Endothelial cell of umbilical vein (primary cell): ENCODE results near the gene TACC3. TPM values are rescaled to one million over a fixed set of nuclear protein-coding genes. Genes with fewer than 3 reads are reported as not detected.

Experiments used
- BruUV-seq: library from RNA; stranded (reverse); fragments of 400-500 nt; replicated peaks from 2 replicates; lab custom pipeline; 2021; lab: Mats Ljungman, UMichigan
- CTCF ChIA-PET: fragments of 300-600, 350-600 bp; sonication (Branson Sonifier 250); formaldehyde crosslinking; loops from one replicate; lab custom pipeline; 2021; ENCODE audit warnings: antibody characterized with exemption, inconsistent platforms; lab: Charles Lee
- POLR2A ChIA-PET: fragments of 300-600, 350-600 bp; sonication (Branson Sonifier 250); formaldehyde crosslinking; loops from one replicate; lab custom pipeline; 2021; ENCODE audit warnings: antibody characterized with exemption, inconsistent platforms; lab: Charles Lee
- DNase-seq: peaks from one replicate; pipeline ENCODE4 v3.0.0-alpha.2; 2011; ENCODE audit warnings: low read depth, low spot score
- FAIRE-seq: peaks from 2 replicates; lab custom pipeline; 2011; peaks lifted over from hg19 to GRCh38; lab: Jason Lieb, UNC
- H2AFZ ChIP-seq: 2 replicates; pipeline ENCODE4 v1.6.0; 2012; ENCODE audit warnings: low read depth, low read length, control low read depth, inconsistent platforms
- H3K27ac ChIP-seq: 2 replicates; pipeline ENCODE4 v1.5.1; 2011; ENCODE audit warnings: low read depth, mild to moderate bottlenecking, control low read depth, low read length, moderate library complexity; ENCODE audit not compliant: insufficient read depth
- H3K27me3 ChIP-seq, 2 experiments: 2 replicates each; pipeline versions ENCODE4 v1.6.0 to v1.6.1; 2011; ENCODE audit warnings: low read length in 2 of 2, mixed read lengths in 1 of 2; ENCODE audit not compliant: control insufficient read depth in 2 of 2, insufficient read depth in 2 of 2
- H3K36me3 ChIP-seq, 2 experiments: 2 replicates in 1 of 2; 3 replicates in 1 of 2; pipeline ENCODE4 v1.5.1; 2011; ENCODE audit warnings: low read length in 2 of 2, mild to moderate bottlenecking in 1 of 2, moderate library complexity in 1 of 2; ENCODE audit not compliant: control insufficient read depth in 2 of 2, insufficient read depth in 2 of 2; ENCODE audit errors: extremely low read depth in 1 of 2
- H3K4me1 ChIP-seq: 3 replicates; pipeline ENCODE4 v1.5.1; 2011; ENCODE audit warnings: mild to moderate bottlenecking, low read length; ENCODE audit not compliant: control insufficient read depth, insufficient read depth; ENCODE audit errors: extremely low read depth
- H3K4me2 ChIP-seq: 2 replicates; pipeline ENCODE4 v1.6.1; 2011; ENCODE audit warnings: low read length, control low read depth, mixed read lengths; ENCODE audit not compliant: insufficient read depth
- H3K4me3 ChIP-seq, 3 experiments: fragments of 200-600 bp in 1 of 3; sonication (generic), shearing (Covaris generic) in 1 of 3; replicated peaks in 1 of 3; 2 replicates each; pipeline ENCODE4 v1.5.1; 2011 to 2016; ENCODE audit warnings: control low read depth in 3 of 3, low read length in 3 of 3, mild to moderate bottlenecking in 2 of 3, inconsistent platforms in 1 of 3, low read depth in 1 of 3, moderate library complexity in 1 of 3; ENCODE audit not compliant: insufficient read depth in 1 of 3
- H3K79me2 ChIP-seq: 2 replicates; pipeline ENCODE4 v1.6.0; 2012; ENCODE audit warnings: low read length, inconsistent platforms; ENCODE audit not compliant: control insufficient read depth, insufficient read depth
- H3K9ac ChIP-seq: replicated peaks from 2 replicates; pipeline ENCODE3; 2011; ENCODE audit warnings: low read length, control low read depth; ENCODE audit not compliant: insufficient read depth; ENCODE audit errors: extremely low read depth
- H3K9me1 ChIP-seq: replicated peaks from 3 replicates; pipeline ENCODE4 v1.6.0; 2011; ENCODE audit warnings: mild to moderate bottlenecking, low read length; ENCODE audit not compliant: control insufficient read depth, insufficient read depth; ENCODE audit errors: extremely low read depth
- H3K9me3 ChIP-seq: replicated peaks from 2 replicates; pipeline ENCODE4 v1.5.1; 2012; ENCODE audit warnings: low read length, inconsistent platforms; ENCODE audit not compliant: control insufficient read depth, insufficient read depth
- H4K20me1 ChIP-seq: replicated peaks from 2 replicates; pipeline ENCODE3; 2011; ENCODE audit warnings: mild to moderate bottlenecking, low read length; ENCODE audit not compliant: control insufficient read depth, insufficient read depth; ENCODE audit errors: extremely low read depth
- EZH2 ChIP-seq: IDR thresholded peaks from 2 replicates; pipeline ENCODE4 v1.6.1; 2012; ENCODE audit warnings: borderline replicate concordance, low read depth, mild to moderate bottlenecking, moderate library complexity, low read length, inconsistent platforms; ENCODE audit not compliant: severe bottlenecking
- FOS ChIP-seq: IDR thresholded peaks from 2 replicates; pipeline ENCODE4 v1.6.1; 2011; ENCODE audit warnings: mild to moderate bottlenecking, low read length, moderate library complexity, borderline replicate concordance; ENCODE audit not compliant: insufficient read depth
- GATA2 ChIP-seq: IDR thresholded peaks from 2 replicates; pipeline ENCODE4 v1.7.0; 2011; ENCODE audit warnings: low read depth, mild to moderate bottlenecking, moderate library complexity, mixed read lengths, low read length; ENCODE audit not compliant: insufficient read length, insufficient read depth
- JUN ChIP-seq: IDR thresholded peaks from 2 replicates; pipeline ENCODE4 v1.6.1; 2011; ENCODE audit warnings: borderline replicate concordance, low read depth; ENCODE audit not compliant: insufficient read length, insufficient read depth
- MYC ChIP-seq: IDR thresholded peaks from one replicate; pipeline ENCODE4 v1.6.1; 2011; ENCODE audit warnings: mild to moderate bottlenecking, low read depth, low read length
- POLR2A ChIP-seq: IDR thresholded peaks from 2 replicates; pipeline ENCODE4 v1.6.1; 2012; ENCODE audit warnings: low read depth, mild to moderate bottlenecking, control low read depth, low read length
- POLR2AphosphoS5 ChIP-seq: IDR thresholded peaks from 2 replicates; pipeline ENCODE4 v1.6.1; 2012; ENCODE audit warnings: low read depth, mild to moderate bottlenecking, control low read depth, low read length, moderate library complexity; ENCODE audit not compliant: insufficient read depth
- dilution Hi-C: fragments of 300-500 bp; cut with MboI; formaldehyde crosslinking; loops from one replicate; pipeline ENCODE4 v1.15.0; 2019; ENCODE audit warnings: low sequenced_read_pairs; ENCODE audit not compliant: extremely low pct_ligation_motif_present
- intact Hi-C: fragments of 100-400 bp; cut with micrococcal nuclease; formaldehyde crosslinking; loops from one replicate; pipeline ENCODE4 v1.10.0; 2022
- polyA plus RNA-seq, 4 experiments: library from polyadenylated mRNA; depleted of rRNA in 3 of 4; stranded (reverse) in 3 of 4; unstranded in 1 of 4; fragments of >200 nt; gene quantifications; 2 replicates each; pipeline versions ENCODE4 v1.2.1 to v1.2.3, GENCODE V29; 2011 to 2012; ENCODE audit warnings: missing spikeins in 1 of 4
- total RNA-seq: library from RNA; stranded (reverse); gene quantifications from 2 replicates; pipeline ENCODE4 v1.2.3, GENCODE V29; 2021
- TF ChIP-seq, protein P1 (sequence below), 2 donors: IDR thresholded peaks; 1 replicate in 1 of 2; 2 replicates in 1 of 2; pipeline ENCODE4 v1.5.1; 2011; ENCODE audit warnings: low read length in 2 of 2, mild to moderate bottlenecking in 2 of 2, moderate library complexity in 2 of 2, control low read depth in 1 of 2, inconsistent platforms in 1 of 2, low read depth in 1 of 2; ENCODE audit not compliant: insufficient read depth in 1 of 2; ENCODE audit errors: extremely low read depth in 1 of 2
- TF ChIP-seq, protein P2 (sequence below): IDR thresholded peaks from 2 replicates; pipeline ENCODE4 v1.6.1; 2011; ENCODE audit not compliant: insufficient read depth, insufficient read length

Gene TACC3
- total and polyA plus RNA-seq, 2 donors (not counting 3 experiments of a cell fraction or from before 2014, with no cell fraction given): 54.5 to 135 TPM

DNA sequence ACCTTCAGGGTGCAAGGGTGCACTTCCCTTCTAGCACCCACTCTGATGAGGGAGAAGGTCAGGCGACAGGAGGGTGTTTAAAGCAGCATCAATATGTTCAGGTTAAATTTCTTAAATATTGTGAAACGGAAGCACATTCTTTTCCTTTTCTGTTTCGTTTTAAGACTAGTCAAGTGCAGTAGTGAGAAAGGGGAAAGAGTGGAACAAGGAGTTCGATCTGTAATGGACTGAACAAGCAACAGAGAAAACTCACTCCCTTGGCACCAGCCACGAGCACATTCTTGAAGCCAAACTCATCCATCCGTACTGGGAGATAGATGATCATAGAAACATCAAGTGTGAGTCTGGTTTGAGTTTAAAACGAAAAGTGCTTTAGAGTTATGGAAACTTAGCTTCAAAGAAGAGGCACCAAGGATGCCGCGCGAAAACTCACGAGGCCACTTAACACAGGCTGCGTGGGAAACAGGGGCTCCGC, 38.0 kb upstream of the TACC3 start:
- peaks cover 10% of the 10 kb centered on the region for H3K4me1 ChIP-seq
- intact Hi-C loops (no loop called here), dilution Hi-C loops (no loop called here)
- no peaks in the 10 kb centered on the region for H3K27me3 ChIP-seq
- BruUV-seq: TSS peak; percentile 11
- H3K79me2 ChIP-seq: no peaks in the 10 kb centered on the region
- H3K27ac ChIP-seq: no peak overlapping the region
- no peaks in the 10 kb centered on the region for H4K20me1 ChIP-seq
- ChIA-PET CTCF (interaction anchor here (1.5 to 2.1 kb wide), 2 partner anchors 10 to 43 kb away, joined by 3 to 14 read pairs; no protein-coding TSS in a partner anchor), POLR2A (no interaction called here)
- H3K36me3 ChIP-seq: no peaks in the 10 kb centered on the region
- DNase-seq (peak; percentile 48), FAIRE-seq (peak; percentile 82)
- peak overlapping the region; percentile 34 for H3K9ac ChIP-seq
- H2AFZ ChIP-seq: peak overlapping the region; percentile 90
- H3K9me1 ChIP-seq: no peaks in the 10 kb centered on the region
- peak overlapping the region in 2 of 3 experiments; percentile 47 to 49 for H3K4me3 ChIP-seq
- TF ChIP-seq, protein P1, sequence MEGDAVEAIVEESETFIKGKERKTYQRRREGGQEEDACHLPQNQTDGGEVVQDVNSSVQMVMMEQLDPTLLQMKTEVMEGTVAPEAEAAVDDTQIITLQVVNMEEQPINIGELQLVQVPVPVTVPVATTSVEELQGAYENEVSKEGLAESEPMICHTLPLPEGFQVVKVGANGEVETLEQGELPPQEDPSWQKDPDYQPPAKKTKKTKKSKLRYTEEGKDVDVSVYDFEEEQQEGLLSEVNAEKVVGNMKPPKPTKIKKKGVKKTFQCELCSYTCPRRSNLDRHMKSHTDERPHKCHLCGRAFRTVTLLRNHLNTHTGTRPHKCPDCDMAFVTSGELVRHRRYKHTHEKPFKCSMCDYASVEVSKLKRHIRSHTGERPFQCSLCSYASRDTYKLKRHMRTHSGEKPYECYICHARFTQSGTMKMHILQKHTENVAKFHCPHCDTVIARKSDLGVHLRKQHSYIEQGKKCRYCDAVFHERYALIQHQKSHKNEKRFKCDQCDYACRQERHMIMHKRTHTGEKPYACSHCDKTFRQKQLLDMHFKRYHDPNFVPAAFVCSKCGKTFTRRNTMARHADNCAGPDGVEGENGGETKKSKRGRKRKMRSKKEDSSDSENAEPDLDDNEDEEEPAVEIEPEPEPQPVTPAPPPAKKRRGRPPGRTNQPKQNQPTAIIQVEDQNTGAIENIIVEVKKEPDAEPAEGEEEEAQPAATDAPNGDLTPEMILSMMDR (IDR thresholded peaks at IDR 0.05; ENCODE audit: extremely low read depth in 1 of 2, insufficient read depth in 1 of 2, low read depth in 1 of 2, low read length in 2 of 2): no peak
- no peak for TF ChIP-seq POLR2A
- TF ChIP-seq, protein P2, sequence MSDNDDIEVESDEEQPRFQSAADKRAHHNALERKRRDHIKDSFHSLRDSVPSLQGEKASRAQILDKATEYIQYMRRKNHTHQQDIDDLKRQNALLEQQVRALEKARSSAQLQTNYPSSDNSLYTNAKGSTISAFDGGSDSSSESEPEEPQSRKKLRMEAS: no peak
- no peak for TF ChIP-seq MYC
- no peak for TF ChIP-seq GATA2
- TF ChIP-seq EZH2: no peak
- TF ChIP-seq POLR2AphosphoS5: no peak
- no peak for TF ChIP-seq FOS
- no peak for TF ChIP-seq JUN
- peak overlapping the region; percentile 81 for H3K4me2 ChIP-seq
- H3K9me3 ChIP-seq: no peaks in the 10 kb centered on the region
